Retinal pigment epithelial cell (primary cell): ENCODE results near the gene SHANK3.

ENCODE experiments used
- DNase-seq: peaks from one replicate; pipeline ENCODE4 v3.0.0-alpha.2; 2010; ENCODE audit warnings: low read depth
- H3K4me3 ChIP-seq: 2 replicates; pipeline ENCODE4 v1.5.1; 2011; ENCODE audit warnings: mild to moderate bottlenecking, low read length, control low read depth, moderate library complexity
- TF ChIP-seq, protein P1 (sequence below): conservative IDR thresholded peaks from 2 replicates; pipeline ENCODE4 v1.5.1; 2011; ENCODE audit warnings: low read depth, low read length, control low read depth, inconsistent platforms

SHANK3 gene

DNA sequence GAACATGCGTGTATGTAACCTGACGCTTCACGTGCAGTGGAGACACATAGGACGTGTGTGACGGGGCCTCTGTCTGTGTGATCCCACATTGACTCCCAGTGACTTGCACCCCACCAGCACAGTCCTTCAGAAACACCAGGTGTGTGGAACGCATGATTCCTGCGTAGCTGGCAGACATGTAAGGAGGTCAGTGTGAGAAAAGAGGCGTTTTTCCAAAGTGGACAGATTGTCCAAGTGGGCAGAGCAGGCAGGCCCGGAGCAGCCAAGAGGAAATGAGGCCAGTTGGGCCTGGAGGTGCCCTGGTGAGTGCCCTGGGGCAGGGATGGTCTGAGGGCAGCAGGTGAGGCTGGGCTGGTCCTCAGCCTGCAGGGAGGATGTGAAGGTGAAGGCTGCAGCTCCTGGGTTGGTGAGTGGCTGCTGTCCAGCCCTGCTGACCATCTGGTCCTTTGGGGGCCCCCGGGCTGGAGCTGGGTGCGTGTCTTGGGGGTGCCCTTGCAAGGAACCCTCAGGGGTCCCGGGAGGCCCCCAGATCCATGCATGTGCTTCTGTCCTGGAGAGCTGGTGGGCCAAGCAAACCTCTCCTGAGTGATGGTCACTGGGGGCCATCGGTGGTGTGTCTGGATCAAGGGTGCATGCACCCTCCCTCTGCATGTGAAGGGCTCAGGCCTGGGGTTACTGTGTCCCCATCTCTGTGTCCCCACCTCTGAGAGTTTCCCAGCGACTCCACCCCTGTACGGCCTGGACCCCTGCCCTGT, 26.6 kb downstream of the SHANK3 start:
- TF ChIP-seq, protein P1, sequence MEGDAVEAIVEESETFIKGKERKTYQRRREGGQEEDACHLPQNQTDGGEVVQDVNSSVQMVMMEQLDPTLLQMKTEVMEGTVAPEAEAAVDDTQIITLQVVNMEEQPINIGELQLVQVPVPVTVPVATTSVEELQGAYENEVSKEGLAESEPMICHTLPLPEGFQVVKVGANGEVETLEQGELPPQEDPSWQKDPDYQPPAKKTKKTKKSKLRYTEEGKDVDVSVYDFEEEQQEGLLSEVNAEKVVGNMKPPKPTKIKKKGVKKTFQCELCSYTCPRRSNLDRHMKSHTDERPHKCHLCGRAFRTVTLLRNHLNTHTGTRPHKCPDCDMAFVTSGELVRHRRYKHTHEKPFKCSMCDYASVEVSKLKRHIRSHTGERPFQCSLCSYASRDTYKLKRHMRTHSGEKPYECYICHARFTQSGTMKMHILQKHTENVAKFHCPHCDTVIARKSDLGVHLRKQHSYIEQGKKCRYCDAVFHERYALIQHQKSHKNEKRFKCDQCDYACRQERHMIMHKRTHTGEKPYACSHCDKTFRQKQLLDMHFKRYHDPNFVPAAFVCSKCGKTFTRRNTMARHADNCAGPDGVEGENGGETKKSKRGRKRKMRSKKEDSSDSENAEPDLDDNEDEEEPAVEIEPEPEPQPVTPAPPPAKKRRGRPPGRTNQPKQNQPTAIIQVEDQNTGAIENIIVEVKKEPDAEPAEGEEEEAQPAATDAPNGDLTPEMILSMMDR: no peak
- no peak overlapping the region for H3K4me3 ChIP-seq
- DNase-seq: no peak

GRCh38 chr22:50699756-50700386, 27.2 kb downstream of the SHANK3 start:
- TF ChIP-seq, protein P1: peak; percentile 49
- DNase-seq: no peak
- H3K4me3 ChIP-seq: no peak overlapping the region

DNA sequence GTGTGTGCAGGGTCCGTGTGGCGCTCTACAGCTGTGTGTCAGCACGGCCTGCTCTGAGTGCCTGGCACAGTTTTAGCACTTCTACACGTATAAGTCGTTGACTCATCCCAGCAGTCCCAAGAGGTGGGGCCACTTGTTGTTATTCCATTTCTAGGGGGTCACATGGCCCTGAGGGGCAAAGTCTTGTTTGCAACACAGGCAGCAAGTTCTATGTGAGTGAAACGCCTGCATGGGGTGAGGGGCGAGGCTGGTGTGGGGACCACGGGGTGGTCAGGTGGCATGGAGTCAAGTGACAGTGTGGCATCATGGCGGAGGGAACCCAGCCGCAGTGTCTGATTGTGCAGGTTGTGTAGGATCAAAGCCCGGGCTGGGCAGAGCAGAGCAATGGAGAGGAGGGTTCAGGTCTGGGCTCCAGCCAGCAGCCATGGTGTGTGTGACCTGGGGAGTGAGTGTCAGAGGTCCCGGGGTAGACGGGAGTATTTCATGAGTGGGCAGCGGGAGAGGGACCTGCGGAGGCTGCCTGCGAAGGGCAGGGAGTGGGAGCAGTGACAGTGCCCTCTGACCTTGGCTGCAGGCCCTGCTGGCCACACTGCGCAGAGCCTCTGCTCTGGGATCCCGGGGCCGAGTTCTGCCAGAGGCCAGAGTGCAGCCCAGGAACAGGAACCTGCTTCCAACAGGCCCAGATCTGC, 27.9 kb downstream of the SHANK3 start:
- TF ChIP-seq, protein P1: no peak
- DNase-seq: no peak
- H3K4me3 ChIP-seq: no peak overlapping the region

GRCh38 chr22:50701076-50701419, 28.4 kb downstream of the SHANK3 start:
- TF ChIP-seq, protein P1: no peak
- no peak overlapping the region for H3K4me3 ChIP-seq
- no peak for DNase-seq

DNA sequence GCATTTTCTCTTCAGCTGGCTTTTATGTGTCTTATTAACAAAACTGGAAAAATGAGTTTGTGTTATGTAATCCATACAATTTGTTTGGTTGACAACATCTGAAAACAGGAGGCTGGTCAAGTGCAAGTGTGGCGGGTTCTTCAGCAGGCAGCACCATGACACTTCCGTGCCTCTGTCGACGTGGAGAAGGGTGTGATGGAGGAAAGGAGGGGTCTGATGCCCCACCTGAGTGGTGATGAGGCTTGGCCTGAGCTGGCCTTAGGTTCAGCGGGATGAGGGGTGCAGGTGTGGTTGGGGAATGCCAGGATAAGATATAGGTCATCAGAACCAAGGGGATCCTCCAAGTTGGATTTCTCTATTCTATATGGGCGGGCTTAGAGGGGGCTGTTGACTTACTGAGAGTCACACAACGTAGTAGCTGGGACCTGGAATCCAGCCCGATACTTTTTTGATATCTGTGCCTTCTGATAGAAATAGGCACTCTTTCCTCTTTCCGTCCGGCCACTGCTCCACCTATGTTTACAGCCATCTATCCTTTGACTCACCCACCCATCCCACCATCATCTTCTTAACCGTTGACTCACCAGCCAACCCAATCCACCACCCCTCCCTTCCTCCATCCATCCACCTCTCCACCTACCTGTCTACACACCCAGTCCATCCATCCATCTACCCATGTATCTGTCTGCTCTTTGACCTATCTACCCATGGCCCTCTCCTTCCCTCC, 29.0 kb downstream of the SHANK3 start:
- no peak overlapping the region for H3K4me3 ChIP-seq
- TF ChIP-seq, protein P1: no peak
- no peak for DNase-seq

DNA sequence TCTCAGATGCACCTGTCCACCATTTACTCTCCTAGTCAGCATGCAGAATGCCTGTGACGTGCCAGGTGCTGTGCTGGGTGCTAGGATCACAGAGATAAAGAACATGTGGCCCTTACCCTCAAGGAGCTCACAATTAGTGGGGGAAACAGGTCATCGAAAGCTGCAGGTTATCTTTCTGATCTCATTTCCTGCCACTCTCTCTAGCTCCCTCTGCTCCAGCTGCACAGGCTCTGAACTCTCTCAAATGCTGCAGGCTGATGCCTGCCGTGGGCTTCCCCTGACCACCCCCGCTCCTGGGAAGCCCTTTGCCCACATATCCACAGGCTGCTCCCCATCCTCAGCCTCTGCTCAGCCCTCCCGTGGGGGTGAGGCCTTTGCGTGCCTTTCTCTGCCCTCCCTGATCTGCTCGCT, 29.6 kb downstream of the SHANK3 start:
- TF ChIP-seq, protein P1: no peak
- DNase-seq: no peak
- no peak overlapping the region for H3K4me3 ChIP-seq
